Muscle of arm (tissue), 12 donors: ENCODE results near the gene CHPF2. TPM values are rescaled to one million over a fixed set of nuclear protein-coding genes. Genes with fewer than 3 reads are reported as not detected.
A peak's percentile ranks its signal among the peaks of the same experiment; 100 is the strongest.

Experiments
- DNase-seq: peaks from one replicate; pipeline ENCODE4 v3.0.0-alpha.2; 2013
- polyA plus RNA-seq, 12 donors: library from polyadenylated mRNA; unstranded; fragments of 120-200 nt; gene quantifications; one replicate each; pipeline ENCODE4 v1.2.1, GENCODE V29; 2013; ENCODE audit not compliant: insufficient read length in 12 of 12

CHPF2 gene
- polyA plus RNA-seq, 12 donors: 15.9 to 26.8 (median 21.6) TPM; not detected in 1

DNA sequence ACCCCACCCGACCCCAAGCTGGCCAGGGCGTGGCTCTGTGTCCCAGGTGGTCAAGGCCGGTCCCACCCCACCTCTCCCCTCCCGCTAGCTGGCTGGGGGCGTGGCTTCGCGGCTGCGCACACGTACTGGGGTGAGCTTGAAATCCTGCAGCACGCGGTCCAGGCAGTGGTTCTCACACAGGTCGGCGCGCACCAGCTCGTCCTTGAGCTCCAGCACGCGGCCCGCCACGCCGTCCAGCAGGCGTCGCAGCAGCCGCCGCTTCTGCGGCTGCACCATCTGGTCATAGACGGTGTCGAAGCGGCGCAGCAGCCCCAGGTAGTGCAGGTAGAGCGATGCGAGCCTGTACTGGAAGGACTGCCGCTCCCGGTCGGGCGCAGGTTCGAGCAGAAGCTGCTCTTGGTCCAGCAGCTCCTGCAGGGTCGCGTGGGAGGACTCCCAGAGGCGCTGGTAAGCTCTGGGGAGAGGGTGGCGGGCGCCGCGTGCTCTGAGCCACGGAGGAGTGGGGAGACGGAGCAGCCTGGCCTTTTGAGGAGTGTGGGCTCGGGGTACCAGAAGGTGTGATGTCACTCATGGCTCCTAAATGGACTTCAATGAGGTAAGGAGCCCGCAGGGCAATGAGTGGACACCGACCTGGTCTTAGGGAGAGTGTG lies 27.8 kb upstream of the CHPF2 start:
- no peak for DNase-seq

DNA sequence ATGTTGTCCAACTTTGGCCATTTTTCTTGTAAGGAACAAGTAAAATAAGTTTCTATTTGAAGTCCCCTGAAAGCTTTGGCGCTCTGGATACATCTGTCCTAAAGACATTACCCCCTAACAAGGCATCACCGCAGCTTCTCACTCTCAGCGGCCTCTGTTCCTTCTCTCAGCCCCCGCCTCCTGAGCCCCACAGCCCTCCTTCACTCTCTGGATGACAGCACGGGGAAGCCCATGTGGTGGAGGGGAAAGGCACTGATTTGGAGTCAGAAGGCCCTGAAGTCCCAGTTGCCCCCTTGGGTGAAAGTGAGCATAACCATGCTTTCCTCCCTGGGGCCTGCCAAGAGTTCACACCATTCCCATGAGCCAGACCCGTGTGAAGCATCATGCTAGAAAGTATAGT lies 26.6 kb upstream of the CHPF2 start:
- DNase-seq: no peak

- DNase-seq: no peak
Measured at GRCh38 chr7:151206914-151207313, 25.4 kb upstream of the CHPF2 start.

DNA sequence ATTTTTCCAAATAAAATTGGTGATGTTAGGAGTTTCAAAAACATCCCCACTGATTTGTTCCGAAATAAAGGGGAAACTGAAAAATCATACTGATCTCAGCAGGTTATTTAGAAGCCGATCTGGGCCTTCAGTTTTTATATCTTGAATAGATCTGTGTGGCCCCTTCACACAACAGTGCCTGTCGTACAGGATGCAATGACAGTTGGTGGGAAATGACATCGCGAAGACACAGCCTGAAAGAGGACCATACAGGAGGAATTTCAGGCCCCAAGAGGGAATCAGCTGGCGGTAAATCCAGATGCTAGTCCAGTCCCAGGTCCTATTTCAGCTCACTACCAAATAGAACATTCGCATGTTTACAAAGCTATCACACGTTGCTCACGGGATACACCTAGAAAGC lies 25.0 kb upstream of the CHPF2 start:
- no peak for DNase-seq

DNA sequence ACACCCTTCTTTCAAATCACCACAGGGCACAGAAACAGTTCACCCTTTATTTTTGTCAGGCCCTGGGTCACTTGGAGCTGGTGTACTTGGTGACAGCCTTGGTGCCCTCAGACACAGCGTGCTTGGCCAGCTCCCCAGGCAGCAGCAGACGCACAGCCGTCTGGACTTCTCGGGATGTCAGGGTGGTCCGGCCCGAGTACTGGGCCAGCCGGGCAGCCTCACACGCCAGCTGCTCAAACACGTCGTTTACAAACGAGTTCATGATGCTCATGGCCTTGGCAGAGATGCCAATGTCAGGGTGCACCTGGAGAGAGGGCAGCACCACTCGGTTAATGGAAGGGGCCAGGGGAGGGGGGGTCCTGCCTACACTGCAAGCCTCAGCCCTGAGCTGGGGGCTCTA lies 24.5 kb upstream of the CHPF2 start:
- no peak for DNase-seq

DNA sequence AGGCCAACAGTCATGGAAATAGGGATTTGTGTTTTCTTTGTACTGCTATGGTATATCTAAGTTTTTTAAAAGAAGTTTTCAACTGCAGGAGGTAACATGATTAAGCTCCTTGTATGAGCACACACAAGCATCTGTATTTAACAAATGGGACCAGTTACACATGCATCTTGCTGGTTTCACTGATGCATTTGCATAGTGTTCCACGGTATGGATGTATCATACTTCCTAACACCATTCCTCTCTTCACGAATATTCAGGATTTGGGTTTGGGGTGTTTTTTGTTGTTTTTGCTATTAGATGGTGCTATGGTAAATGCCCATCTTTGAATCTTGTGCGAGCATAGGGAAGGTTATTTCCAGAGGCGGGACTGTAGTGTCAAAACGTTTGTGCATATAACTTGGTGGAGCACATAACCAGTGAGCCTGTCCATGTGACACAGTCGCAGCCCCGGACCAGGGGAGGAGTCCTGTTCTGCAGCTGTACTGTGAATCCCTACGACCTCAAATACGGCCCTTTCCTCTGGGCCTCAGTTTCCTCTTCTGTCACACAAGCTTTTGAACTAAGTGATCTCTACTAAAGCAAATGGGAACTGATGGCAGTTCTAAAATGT lies 23.9 kb upstream of the CHPF2 start:
- no peak for DNase-seq

GRCh38 chr7:151209588-151209987 lies 22.7 kb upstream of the CHPF2 start:
- no peak for DNase-seq

DNA sequence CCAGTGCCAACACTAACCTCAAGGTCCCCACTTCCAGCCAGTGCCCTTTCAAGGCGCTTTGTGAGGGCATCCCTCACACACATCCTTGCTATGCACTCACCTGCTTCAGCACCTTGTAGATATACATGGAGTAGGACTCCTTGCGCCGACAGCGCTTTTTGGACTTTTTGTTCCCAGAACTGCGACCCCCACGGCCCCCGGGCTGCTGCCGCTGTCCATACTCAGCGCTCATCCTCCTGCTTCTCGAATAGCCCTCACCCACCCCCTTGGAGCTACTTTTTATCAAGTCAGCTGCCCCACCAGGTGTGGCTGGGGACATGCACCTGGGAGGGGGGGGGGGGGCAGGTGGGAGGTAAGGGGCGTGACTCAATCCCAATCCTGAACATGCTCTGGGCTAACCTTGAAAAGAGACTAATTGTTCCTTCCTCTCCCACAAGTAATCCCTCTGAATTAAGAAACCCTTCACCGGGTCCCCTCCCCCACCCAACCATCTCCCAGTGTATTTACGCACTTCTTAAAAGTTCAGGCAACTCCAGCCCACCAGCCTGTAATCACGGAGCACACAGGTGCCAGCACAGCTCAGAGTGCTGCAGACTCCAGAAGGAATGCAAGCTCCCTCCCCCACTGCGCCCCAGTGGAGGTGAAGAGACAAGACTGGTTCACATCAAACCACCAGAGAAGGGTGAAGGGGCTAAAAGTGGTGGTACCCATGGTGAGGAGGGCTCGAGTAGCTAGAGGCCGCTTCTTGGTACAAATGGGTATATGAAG lies 22.0 kb upstream of the CHPF2 start, which contains the start of gene H2BK1:
TSS of gene H2BK1 (minus strand) at position 402 of the 768 bp plus-strand sequence. CDS start at position 232, 170 bp downstream.
- no peak for DNase-seq

GRCh38 chr7:151211155-151211772 lies 21.0 kb upstream of the CHPF2 start:
- DNase-seq: no peak

GRCh38 chr7:151212626-151213025 lies 19.7 kb upstream of the CHPF2 start:
- no peak for DNase-seq

- no peak for DNase-seq
Measured at GRCh38 chr7:151213826-151214225, 18.5 kb upstream of the CHPF2 start.

DNA sequence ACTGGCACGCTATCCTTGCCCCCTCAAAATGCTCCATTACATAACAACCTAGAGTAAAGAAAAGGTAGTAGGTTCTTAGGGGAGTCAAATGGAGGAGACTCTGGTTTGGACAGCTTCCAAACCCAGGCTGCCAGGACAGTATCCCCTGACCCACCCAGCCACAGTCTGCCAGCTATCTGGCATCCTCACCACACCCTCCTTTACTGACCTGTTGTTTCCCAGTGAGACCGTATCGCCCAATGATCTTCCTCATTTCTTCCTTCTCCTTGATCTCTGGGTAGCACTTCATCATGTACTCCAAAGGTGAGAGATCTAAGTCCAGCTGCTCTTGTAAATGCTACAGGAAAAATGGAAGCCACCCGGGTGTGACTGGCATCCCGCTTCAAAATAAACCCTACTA lies 16.9 kb upstream of the CHPF2 start:
- no peak for DNase-seq

DNA sequence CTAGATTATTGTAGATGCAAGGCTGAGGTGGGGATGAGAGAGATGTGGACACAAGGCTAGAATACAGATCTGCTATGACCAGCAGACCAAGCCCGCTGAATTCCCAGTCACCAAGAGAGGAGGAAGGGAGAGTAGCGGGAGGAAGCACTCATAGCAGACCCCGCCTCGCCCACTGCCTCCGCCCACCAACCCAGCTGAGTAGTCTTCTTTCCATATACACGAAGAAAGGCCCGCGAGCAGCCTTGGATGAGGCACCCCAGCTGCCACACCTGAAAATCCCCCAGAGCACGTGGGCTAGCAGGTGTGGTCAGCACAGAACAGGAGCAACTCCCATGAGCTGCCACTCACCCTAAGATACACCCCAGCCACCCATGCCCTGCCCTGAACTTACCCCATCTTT lies 14.1 kb upstream of the CHPF2 start:
- no peak for DNase-seq

DNA sequence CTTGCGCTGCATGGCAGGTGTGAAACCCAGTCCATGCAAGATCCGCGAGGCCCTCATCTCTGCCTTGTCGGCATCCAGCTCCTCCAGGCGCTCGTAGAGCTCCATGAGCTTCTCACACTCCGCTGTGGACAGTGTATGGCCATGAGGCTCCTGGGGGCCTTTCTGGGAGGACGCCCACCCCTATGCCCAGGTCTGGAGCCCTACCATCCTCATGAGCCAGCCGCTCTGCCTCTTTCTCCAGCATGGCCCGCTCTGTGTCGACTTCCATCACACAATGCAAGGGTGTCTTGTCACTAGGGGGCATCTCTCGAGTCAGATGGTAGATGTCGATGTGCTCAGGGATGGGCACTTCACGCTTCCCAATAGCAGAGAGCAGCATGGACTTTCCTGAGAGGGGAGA lies 8.6 kb upstream of the CHPF2 start:
- no peak for DNase-seq

DNA sequence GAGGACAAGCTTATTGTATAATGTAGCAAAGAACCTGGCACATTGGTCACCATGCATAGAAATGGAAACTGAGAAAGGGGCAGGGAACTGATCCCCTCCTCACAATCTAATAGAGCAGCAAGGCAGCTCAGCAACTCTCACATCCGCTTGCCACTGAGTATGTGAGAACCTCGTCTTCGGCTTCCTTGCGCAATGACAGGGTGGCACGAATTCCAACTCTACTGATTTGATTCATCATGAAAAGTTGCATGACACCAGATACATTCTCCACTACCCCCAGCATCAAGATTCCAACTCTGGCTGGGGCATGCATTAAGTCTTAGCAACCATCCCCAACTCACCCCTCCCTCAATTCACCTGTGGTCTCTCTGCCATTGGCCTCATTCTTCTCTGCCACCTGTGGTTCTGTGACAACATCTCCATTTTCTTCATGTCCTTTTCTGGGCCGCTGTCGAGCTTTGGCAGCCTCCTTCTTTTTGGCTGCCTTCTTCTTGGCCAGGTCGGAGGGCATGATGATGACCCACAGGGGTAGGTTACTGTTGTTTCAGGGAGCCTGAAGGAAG lies 6.3 kb upstream of the CHPF2 start:
- DNase-seq: no peak

- DNase-seq: no peak
Measured at GRCh38 chr7:151226560-151226874, 5.8 kb upstream of the CHPF2 start.

DNA sequence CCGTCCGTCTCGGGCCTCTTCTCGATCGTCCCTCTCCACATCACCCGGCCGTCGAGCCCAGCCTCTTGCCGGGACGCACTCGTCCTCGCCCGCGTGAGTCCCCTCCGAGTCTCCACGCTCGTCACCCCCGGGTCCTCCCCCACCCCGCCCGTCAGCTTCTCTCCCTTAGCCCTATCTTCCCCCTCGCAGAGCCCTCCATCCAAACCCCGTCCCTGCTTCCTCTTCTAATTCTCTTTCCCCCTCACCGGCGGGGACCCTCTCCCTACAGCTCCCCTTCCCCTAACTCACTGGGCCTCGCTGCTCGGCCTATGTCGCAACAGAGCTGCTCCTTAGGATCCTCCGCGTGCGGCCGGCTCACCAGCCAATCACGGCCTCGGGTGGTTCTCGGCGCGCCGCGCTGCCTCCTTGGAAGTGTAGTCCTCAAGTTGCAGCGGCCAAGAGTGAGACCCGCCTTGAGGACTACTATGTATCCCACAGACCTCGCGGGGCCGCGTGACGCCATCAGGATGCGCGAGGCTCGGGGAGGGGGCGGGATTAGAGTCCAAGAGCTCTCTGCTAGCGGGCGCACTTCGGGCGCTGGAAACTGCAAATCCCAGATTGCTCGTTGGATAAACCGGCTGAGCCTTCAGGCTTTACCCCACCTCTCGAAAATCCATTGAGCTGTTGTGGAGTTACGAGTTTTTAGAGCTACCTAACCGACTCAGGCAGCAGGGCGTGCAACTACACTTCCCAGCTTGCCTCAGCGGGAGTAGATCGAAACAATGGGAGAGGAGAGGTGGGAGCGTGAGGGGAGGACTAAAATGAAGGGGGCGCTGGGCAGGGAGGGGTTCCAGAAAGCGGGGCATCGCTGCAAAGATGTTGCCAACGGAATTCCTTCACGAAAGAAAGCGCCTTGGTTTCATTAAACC lies 5.2 kb upstream of the CHPF2 start, which contains the start of gene ABCF2:
TSS of gene ABCF2 (minus strand) at position 331 of the 908 bp plus-strand sequence. CDS start 747 bp downstream, outside the sequence.
- peak; percentile 99 for DNase-seq

DNA sequence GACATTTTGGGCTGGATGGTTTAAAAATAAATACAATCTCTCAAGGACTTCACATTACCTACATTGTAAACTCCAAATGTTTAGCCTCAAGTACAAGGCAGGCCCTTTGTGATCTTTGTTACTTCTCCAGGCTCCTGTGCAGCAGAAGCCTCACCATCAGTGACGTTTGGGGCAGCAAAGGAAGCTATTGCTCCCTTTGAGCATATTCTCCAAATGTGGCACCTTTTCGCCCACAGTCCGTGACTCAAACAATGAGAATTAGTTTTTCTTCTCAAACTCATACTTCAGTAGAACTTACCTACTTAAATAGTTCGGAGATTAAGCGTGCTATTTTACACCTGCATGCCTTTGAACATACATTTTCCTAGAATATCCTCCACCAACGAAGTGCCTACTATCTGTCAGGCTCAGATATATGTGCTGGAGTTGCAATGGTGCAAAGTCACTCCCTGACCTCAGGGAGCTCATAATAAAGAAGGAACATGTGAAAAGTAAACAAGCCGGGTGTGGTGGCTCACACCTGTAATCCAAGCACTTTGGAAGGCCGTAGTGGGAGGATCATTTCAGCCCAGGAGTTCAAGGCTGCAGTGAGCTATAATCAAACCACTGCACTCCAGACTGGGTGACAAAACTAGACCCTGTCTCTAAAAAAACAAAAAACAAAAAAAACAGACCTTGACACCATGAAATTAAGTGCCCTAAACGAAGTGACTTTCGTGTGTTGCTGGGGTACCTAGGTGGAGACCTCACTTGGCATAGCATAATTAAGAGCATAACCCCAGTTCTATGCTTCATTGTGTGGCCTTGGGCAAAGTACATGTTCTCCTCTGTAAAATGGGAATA lies 4.0 kb upstream of the CHPF2 start:
- no peak for DNase-seq

DNA sequence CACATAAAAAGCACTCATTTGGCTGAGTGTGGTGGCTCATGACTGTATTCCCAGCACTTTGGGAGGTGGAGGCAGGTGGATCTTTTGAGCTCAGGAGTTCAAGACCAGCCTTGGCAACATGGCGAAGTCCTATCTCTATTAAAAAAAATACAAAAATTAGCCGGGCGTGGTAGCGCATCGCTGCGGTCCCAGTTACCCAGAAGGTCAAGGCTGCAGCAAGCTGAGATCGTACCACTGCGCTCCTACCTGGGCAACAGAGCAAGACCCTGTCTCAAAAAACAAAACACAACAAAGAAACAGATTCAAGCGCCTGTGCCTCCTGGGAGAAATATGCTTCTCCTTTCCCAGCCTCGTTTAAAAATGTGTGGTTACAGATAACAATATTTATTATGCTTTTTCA lies 3.0 kb upstream of the CHPF2 start:
- no peak for DNase-seq

GRCh38 chr7:151231080-151231479 lies 1.2 kb upstream of the CHPF2 start:
- no peak for DNase-seq
